HG03103 (cell line): ENCODE measurements around the gene ESPN.
"Not testable (repeated sequence)": the region's sequence is repeated elsewhere in the genome, so short reads cannot be mapped to it uniquely, and the experiment has no call there.

Experiments used
- ATAC-seq: cut with Tn5 transposase; IDR thresholded peaks from one replicate; pipeline ENCODE4 v1.9.1; 2021; ENCODE audit warnings: low read depth; ENCODE audit not compliant: unreplicated experiment

ESPN gene

DNA sequence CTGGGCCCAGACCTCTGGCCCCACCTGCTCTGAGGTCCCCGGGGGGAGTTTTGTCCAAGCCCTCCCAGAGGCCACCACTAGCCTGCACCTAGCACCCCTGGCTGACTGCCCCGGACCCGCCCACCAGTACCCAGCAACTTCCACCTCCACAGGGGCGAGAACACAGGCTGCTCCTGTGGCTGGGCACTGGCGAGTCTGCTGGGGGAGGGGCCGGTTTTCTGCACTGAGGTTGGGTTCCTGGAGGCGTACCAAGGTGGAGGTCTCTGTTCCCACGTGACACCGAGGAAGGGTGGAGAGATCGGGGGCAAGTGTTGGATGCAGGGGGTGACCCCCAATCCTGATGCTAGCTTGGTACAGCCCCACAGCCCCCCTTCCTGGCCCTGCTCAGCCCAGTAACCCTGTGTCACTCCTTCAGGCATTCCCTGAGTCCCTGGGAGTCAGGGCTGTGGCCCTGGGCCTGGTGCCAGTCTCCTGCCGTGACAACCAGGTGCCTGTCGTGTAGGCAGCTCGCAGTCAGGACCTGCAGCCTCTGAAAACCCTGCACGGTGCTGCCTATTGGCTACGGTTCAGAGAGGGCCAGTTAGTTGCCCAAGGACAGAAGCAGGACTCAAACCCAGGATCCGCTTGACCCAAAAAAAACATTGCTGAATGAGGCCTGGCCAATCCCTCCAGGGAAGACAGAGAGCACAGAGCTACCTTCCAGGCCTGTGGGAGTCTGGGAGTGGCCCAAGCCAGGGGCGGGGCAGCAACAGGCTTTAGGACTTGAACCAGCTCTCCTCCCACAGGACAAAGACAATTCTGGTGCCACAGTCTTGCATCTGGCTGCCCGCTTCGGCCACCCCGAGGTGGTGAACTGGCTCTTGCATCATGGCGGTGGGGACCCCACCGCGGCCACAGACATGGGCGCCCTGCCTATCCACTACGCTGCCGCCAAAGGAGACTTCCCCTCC lies 3.1 kb downstream of the ESPN start:
- ATAC-seq: no peak

DNA sequence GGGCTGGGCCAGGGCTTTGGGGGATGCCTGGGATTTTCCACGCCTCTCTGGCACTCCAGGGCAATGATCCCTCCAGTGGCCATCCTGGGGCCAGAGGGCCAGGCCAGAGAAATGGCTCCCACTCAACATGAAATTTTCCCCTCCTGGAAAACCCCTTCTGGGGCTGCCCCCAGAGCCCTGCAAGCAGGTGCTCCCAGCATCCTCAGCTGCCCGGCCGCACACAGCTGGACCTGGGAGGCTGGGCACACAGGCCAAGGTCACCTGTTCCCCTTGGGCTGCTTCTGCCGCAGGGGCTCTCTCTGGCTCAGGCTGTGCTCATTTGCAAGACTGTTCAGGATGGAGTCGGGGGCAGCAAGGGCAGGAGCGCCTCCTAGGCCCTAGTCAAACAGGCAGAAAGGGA lies 3.9 kb downstream of the ESPN start:
- ATAC-seq: not testable (repeated sequence)

DNA sequence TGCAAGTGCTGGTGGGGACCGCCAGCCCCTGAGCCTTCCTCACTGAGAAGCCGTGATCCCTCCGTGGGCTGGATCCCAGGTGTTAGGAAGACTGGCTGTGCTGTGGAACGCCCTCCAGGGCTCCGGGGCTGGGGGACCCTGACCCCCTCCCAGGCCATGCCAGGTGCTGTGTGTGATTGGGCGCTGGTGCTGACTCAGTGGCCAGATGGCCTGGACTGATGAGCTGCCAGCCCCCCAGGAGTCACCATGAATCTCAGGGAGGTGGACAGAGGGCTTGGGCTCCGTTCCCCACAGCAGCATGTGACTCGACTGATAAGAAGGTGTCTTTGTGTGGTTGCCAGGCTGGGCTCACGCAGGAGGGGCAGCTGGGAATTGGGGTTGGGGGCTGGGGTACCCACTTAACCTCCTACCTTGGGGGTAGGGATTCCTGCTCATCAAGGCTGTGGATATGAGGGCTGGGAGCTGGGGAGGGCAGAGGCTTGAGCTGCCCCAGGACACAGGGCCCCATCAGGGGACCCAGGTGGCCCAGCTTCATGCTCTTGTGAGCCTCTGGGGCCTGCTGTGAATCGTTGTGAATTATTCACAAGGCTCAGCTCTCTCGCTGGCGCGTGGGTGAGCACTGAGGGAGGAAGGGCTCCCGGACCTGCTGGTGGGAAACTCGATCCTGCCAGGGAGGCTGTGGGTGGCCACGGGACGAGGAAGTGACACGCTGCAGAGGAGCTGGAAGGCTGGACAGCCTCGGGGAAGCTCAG lies 5.3 kb downstream of the ESPN start:
- ATAC-seq: not testable (repeated sequence)

DNA sequence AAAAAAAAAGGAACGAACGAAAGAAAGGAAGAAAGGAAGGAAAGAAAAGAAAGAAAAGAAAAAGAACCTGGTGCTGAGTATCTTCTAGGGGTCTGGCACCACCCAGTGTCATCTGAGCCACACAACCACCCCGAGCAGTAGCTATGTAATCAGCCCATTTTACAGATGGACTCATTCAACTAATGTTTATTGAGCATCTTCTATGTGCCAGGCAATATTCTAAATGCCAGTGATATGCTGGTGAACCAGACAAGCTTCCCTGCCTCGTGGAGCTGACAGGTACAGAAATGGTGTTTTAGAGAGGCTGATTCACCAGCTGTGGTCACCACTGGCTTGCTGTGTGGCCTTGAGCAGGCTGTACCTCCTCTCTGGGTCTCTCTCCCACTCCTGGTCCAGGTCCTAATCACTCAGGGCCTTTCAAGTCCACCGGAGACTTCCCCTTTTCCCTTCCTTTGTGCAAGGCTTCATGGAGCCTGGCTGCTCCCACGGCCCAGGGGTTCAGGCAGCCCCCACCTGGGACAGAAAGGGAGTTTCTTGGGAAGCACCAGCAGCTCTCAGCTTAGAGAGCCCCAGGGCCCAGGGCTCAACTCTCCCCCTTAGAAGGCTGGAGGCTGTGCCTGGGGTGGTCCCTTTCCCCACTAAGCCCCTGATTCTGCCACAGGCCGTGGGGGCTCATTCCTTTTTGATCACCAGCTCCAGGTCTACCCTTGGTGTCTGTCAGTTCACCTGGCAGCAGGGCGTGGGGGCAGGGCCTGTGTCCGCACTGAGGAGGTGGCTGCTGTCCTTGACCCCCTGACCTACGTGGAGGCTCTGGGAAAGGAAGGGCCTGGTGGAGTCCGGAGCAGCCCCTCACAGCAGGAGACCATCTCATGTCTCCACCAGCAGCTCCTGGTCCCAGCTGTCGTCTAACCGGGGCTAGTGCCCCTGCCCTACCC lies 7.3 kb downstream of the ESPN start:
- not testable (repeated sequence) for ATAC-seq

DNA sequence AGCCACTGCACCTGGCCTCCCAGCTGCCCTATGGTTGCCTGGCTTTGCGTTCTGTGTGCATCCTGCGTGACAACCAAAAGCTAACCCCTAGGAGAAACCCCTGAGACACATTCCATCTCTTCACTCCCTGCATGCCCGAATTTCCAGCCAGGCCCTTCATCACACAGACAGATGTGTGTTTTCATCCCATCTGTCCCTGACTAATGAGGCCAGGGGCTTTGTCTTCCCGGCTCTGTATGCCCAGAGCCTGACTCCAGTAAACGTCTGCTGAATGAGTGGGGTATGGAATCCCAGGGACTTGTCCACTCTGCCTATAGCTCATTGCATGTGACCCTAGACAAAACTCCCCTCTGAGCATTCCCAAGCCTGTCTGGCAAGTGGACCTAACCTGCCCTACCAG lies 9.6 kb downstream of the ESPN start:
- ATAC-seq: no peak

DNA sequence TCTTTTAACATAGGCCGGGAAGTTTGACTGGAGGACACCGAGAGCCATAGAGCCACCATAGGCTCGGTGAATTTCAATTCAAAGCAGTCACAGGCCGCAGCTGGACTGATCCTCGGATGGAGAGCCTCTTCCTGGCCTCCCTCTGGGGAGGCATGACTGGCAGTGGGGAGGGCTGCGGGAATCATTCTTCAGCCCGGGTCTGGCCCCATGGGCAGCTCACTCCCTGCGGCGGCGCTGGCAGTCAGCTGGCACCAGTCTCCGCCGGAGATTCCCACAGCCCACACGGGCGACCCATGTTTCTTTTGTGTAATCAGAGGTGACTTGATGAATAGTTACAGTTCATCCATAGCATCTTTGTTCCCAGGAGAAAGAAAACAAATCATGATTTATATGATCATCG lies 10.6 kb downstream of the ESPN start:
- ATAC-seq: no peak

DNA sequence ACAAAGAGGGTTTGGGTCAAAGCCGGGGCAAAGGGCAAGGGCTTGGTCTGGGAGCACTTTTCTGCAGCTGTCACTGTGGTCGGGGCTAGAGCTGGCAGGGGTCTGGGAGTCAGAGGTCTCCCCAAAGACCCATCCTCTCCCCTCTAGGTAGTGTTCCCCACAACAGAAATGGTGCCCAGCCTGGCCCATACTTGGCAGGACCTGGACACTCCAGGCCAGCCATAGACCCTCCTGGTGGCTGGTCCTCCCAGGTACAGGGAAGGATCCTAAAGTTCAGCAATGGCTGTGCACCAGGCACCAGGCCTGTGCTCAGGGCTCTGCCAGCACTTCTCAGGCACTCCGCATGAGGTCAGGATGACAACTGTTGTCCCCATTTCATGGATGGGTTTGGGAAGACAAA lies 11.0 kb downstream of the ESPN start:
- no peak for ATAC-seq

DNA sequence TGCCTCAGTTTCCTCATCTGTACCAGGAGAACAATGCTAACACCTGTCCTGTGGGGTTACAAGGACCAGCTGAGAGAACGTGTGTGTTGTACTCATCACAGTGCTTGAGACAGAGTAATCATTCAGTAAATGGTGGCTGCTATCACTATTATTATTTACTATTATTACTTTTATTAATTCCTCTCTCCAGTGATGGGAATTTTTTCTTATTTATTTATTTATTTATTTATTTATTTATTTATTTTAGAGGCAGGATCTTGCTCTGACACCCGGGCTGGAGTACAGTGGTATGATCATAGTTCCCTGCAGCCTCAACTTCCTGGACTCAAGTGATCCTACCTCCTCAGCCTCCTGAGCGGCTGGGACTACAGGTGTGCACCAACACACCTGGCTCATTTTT lies 11.7 kb downstream of the ESPN start:
- not testable (repeated sequence) for ATAC-seq

DNA sequence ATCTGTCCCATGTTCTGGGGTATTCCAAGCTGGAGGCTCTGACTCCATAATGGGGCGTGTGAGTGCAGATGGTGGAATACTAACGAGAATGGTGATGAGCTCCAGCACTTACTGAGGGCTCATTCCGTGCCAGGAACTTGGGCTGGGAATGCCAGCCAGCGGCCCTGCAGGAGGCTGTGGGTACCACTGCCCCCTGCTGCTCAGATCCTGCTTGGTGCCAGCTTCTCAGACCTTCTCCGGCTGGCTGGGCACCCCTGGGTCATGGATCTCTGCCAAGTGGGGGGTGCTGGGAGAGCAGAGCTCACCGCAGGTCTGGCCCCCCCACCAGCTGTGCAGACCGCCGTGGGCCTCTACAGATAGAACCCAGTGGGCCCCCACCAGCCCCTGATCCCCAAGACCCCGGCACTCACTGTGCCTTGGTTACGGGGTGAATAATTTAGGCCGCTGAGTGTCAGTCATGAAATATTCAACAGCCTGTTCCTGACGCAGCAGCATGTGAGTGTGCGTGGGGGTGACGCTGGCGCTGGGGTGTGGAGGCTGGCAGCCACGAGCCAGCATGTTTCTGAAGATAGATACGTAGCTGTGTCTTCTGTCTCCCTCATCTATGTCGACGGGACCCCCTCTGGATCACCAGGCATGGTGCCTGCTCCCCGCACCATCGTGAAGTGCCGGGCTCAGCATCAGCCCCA lies 12.6 kb downstream of the ESPN start:
- ATAC-seq: not testable (repeated sequence)

DNA sequence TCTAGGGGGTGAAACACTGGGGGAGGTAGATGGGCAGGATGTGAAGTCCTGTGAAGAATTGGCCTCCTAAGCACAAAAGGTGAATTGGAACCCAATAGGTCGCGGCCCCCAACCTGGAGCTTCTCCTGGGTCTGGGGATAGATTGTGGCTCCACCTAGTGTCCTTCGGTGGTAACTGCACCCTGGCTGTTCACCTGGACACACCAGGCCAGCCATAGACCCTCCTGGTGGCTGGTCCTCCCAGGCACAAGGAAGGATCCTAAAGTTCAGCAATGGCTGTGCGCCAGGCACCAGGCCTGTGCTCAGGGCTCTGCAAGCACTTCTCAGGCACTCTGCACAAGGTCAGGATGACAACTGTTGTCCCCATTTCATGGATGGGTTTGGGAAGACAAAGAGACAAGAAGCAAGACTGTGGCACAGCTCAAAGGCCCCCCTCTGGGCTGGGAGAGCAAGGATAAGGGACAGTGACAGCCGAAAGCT lies 13.5 kb downstream of the ESPN start:
- no peak for ATAC-seq

DNA sequence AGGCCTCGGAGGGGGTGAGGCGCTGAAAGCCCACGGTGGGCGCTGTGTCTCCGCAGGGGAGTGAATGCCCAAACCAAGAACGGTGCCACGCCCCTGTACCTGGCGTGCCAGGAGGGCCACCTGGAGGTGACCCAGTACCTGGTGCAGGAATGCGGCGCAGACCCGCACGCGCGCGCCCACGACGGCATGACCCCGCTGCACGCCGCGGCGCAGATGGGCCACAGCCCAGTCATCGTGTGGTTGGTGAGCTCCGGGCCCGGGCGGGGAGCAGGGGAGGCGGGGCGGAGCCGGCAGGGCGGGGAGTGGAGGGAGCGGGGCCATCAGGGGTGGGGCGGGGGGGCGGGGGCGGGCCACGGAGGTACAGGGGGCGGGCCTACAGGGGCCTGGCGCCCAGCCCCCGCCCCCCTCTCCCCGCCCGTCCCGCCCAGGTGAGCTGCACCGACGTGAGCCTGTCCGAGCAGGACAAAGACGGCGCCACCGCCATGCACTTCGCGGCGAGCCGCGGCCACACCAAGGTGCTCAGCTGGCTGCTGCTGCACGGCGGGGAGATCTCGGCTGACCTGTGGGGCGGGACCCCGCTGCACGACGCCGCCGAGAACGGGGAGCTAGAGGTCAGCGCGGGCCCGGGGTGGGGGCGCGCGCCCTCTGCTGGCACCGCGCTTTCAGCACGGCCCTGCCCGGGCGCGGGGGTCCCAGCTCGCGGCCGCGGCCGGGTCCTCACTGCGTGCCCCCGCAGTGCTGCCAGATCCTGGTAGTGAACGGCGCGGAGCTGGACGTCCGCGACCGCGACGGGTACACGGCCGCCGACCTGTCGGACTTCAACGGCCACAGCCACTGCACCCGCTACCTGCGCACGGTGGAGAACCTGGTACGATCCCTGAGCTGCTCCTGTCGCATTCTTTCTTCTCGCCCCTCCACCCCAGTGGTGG lies 15.9 kb downstream of the ESPN start:
- ATAC-seq: no peak

DNA sequence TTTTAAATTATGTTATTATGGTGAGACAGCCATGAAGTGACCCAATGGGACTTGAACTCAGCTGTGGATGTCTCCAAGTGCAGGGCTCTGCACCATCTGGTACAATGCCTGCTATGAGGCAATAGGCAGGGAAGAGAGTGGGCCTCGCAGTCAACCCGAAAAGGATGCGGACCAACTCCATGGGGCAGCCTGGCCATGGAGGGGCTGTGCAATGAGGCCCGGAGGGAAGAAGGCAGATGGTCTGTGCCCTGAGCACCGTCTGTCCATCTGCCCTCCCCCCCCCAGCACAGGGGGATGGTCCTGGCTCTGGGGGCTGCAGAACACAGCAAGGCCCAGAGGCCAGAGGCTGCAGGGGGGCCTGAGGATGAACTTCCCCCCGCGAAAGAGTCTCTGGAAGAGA lies 17.0 kb downstream of the ESPN start:
- no peak for ATAC-seq

DNA sequence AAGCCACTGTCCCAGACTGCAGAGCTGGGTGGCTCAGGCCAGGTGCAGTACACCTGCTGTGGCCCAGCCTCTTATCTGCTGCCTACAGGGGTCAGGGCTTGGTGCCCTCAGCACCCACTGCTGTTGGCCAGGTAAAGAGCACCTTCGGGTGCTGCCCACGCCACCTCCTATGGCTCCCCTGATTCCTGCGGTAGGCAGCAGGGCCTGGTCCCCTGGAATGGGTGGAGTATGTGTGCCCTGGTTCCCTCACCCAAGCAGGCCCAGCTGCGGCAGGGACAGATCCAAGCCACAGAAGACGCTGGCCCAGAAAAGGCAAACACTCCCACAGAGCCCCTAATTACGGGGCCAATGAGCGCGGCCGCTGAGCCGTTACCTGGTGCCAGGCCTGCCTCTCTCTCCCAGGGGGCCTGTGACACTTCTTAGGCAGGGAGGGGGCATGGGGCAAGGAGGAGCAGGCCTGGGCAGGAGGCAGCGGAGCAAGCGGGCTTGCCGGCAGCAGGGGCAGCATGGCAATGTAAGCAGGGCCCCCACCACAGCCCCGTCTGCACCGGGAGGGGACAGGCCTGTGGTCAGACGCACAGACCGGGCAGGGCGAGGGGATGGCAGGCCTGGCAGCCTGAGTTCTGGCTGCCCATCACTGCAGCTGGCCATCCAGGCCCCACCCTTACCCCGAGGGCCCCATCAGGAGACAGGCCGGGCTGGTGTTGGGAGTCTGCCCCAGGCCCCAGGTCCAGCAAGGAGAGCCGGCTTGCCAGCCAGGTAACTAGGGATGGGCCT lies 19.0 kb downstream of the ESPN start:
- ATAC-seq: no peak

DNA sequence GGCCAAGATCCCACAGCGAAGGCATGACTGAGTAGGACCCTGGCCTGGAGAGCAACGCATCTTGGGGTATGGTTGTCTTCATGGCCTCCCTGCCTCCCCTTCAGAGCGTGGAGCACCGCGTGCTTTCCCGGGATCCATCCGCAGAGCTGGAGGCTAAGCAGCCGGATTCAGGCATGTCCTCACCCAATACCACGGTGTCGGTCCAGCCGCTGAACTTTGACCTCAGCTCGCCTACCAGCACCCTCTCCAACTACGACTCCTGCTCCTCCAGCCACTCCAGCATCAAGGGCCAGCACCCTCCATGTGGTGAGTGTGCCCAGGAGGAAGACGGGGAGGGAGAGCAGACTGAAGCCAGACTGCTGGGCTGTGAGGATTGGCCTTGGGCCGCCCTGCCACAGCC lies 19.8 kb downstream of the ESPN start:
- no peak for ATAC-seq

DNA sequence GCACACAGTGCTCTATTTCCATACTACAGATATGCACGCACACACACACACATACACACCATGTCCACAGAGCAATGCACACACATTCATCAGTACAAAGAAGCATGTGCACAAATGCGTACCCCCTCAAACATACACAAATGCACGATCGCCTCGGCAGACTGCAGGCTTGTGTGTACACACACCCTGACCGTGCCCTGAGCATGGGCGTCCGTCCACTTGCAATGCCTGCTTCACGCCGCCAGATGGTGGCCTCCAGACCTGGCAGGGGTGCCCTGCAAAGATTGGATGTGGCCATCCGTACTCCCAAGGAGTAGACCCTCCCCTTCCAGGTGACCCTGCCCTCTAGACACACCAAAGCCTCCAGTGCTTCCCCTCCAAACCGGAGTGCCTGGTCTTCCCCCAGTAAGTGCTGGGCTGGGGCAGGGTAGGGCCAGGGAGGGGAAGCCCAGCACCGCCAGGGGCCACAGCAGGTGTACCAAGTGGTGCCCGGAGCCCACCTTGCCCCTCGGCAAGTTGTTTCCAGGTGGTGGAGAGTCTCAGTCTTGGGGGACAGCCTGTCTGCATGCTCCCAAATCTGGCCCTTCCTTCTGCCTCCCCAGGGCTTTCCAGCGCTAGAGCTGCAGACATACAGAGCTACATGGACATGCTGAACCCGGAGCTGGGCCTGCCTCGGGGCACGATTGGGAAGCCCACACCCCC lies 20.6 kb downstream of the ESPN start:
- no peak for ATAC-seq

DNA sequence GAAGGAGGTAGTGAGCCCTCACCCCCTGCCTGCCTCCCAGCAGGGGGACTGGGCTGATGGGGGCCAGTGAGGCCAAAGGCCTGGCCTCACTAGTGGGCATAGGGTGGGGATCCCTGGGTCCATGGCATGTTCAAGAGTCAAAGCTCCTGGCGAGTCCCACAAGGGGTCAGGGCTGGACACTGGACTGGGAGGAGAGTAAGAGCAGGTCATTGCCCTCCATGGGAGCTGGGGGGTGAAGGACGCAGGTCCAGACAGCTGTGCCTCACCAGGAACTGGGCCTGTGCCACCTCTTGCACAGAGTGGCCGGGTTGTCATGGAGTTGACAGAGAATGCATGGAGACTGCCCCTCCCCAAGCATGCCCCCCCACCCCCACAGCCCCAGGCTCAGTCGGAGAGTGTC lies 21.4 kb downstream of the ESPN start:
- ATAC-seq: not testable (repeated sequence)

DNA sequence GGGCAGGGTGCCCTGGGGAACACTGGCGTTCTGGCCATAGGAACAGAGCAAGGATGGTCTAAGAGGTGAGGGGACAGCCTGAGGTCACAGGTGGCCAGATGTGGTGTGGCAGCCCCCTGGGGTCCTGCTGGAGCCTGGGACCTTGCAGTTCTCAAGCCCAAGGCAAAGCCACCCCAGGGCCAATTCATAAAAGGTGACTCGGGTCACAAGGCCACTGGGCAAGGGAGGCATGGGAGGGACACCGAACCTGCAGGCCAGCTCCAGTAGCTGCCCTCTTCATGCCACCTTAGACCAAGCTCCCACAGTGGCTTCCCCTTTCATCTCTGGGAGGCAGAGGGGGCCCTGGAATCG lies 22.1 kb downstream of the ESPN start:
- ATAC-seq: no peak
